Lower leg skin (tissue), 4 donors: Measurements from ENCODE around the gene DEF6. TPM values are rescaled to one million over a fixed set of nuclear protein-coding genes. Genes with fewer than 3 reads are reported as not detected.

Experiments used
- DNase-seq, 2 donors: peaks; one replicate each; pipeline ENCODE4 v3.0.0-alpha.2; 2019; ENCODE audit warnings: low spot score in 2 of 2
- H3K4me3 ChIP-seq: fragments of 200-600 bp; sonication (generic); 2 replicates; pipeline ENCODE4 v1.5.1; 2017; ENCODE audit warnings: mild to moderate bottlenecking, low read depth; ENCODE audit not compliant: poor library complexity, severe bottlenecking
- CTCF ChIP-seq, 3 donors: fragments of 450-650 bp; IDR thresholded peaks; one replicate each; pipeline ENCODE4 v1.5.1; 2016; ENCODE audit warnings: antibody characterized with exemption in 3 of 3, mild to moderate bottlenecking in 3 of 3, moderate library complexity in 2 of 3
- POLR2A ChIP-seq, 2 donors: fragments of 450-650 bp; IDR thresholded peaks; one replicate each; pipeline ENCODE4 v1.6.1; 2016 to 2017; ENCODE audit warnings: antibody characterized with exemption in 2 of 2, mild to moderate bottlenecking in 1 of 2, moderate library complexity in 1 of 2
- WGBS, 2 donors: methylation state at CpG; one replicate each; pipeline ENCODE4 v1.1.5; 2018; 5-methylcytosine and 5-hydroxymethylcytosine counted together
- intact Hi-C: fragments of 100-400 bp; cut with DNase I; formaldehyde crosslinking; loops from one replicate; pipeline ENCODE4 v1.15.0; 2023; ENCODE audit warnings: low total_unique reads
- total RNA-seq, 4 donors: library from RNA; depleted of rRNA; stranded (reverse); fragments of >200 nt; gene quantifications; one replicate each; pipeline ENCODE4 v1.1.0, GENCODE V29; 2016

DEF6 gene
- total RNA-seq, 4 donors from 2014 or later: 30.1 to 53.3 (median 39.4) TPM

- TF ChIP-seq POLR2A (IDR thresholded peaks at IDR 0.05) (no peak), CTCF (IDR thresholded peaks at IDR 0.05) (no peak)
- WGBS, 2 donors: 94 to 96% methylated on average over 13 of the region's 13 CpGs
- intact Hi-C loops: no loop called here
- DNase-seq: peak in 1 of 2 donors; percentile 52
- no peak overlapping the region for H3K4me3 ChIP-seq
Measured at GRCh38 chr6:35354361-35355135, 56.9 kb downstream of the DEF6 start.

GRCh38 chr6:35356391-35356790 is 58.8 kb downstream of the DEF6 start:
- TF ChIP-seq CTCF (IDR thresholded peaks at IDR 0.05) (no peak), POLR2A (IDR thresholded peaks at IDR 0.05) (no peak)
- 94 to 95% methylated on average over 1 of the region's 1 CpG for WGBS, 2 donors
- intact Hi-C loops: no loop called here
- no peak overlapping the region for H3K4me3 ChIP-seq
- peak in 1 of 2 donors; percentile 3 for DNase-seq

DNA sequence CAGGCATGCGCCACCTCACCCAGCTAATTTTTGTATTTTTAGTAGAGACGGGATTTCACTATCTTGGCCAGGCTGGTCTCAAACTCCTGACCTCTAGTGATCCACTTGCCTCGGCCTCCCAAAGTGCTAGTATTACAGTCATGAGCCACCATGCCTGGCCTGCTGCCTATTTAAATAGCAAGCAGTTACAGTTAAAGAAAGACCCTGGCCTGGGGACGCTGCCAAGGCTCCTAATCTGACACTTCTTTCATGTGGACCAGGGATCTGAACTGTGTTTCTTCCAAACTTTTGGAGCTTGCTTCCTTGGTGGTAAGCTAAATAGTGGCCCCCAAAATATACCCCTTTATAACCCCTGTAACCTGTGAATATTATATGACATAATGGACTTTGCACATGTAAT is 60.1 kb downstream of the DEF6 start:
- intact Hi-C loops: no loop called here
- DNase-seq: peak in 1 of 2 donors; percentile 68
- TF ChIP-seq POLR2A (IDR thresholded peaks at IDR 0.05) (no peak), CTCF (IDR thresholded peaks at IDR 0.05) (no peak)
- 85 to 88% methylated on average over 4 of the region's 4 CpGs for WGBS, 2 donors
- no peak overlapping the region for H3K4me3 ChIP-seq

GRCh38 chr6:35358086-35358485 is 60.5 kb downstream of the DEF6 start:
- no peak overlapping the region for H3K4me3 ChIP-seq
- DNase-seq: peak in 1 of 2 donors; percentile 1
- TF ChIP-seq POLR2A (IDR thresholded peaks at IDR 0.05) (no peak), CTCF (IDR thresholded peaks at IDR 0.05) (no peak)
- intact Hi-C loops: no loop called here
- WGBS, 2 donors: 42 to 46% methylated on average over 3 of the region's 3 CpGs

DNA sequence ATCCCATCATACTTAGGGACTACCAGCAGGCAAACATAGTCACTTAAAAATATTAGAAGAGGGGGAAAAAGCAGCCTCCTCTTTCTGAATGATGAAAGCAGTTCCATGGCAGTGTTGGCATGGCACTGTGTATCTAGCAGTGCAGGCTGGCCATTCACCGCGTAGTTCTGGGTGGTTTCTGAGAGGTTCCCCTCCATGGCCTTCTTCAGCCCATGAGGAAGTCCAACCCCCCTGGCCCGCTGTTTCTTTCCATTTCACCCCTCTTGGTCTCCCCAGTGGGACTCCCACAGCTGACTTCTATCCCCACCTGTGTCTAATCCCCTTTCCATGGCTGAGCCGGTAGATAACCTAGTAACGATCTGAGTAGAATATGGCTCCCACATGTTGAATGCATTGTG is 61.7 kb downstream of the DEF6 start:
- 93 to 94% methylated on average over 5 of the region's 5 CpGs for WGBS, 2 donors
- TF ChIP-seq POLR2A (IDR thresholded peaks at IDR 0.05) (no peak), CTCF (IDR thresholded peaks at IDR 0.05) (no peak)
- H3K4me3 ChIP-seq: no peak overlapping the region
- peak in 1 of 2 donors; percentile 62 for DNase-seq
- intact Hi-C loops: no loop called here
